ENCODE measurements around the gene STXBP1. TPM values are rescaled to one million over a fixed set of nuclear protein-coding genes. Genes with fewer than 3 reads are reported as not detected.
"Not testable (repeated sequence)": the region's sequence is repeated elsewhere in the genome, so short reads cannot be mapped to it uniquely, and the experiment has no call there.

STXBP1 gene
- total and polyA plus RNA-seq, 7 experiments from 2014 or later = 3.0 to 17.8 (median 13.5) TPM

- H3K27me3 Mint-ChIP-seq; DNase-seq; ATAC-seq; H3K4me3 Mint-ChIP-seq; intact Hi-C loops (cut with micrococcal nuclease); H3K4me3 ChIP-seq (ENCODE audit: low read length); H3K27ac Mint-ChIP-seq; H3K36me3 ChIP-seq (ENCODE audit: control insufficient read depth in 2 of 3, insufficient read depth in 3 of 3, low read length in 3 of 3); H3K9me3 Mint-ChIP-seq; H3K27ac ChIP-seq (ENCODE audit: low read depth, low read length); H3K4me1 ChIP-seq (ENCODE audit: control insufficient read depth in 2 of 2, insufficient read depth in 2 of 2, low read length in 2 of 2); H3K9me3 ChIP-seq (ENCODE audit: control insufficient read depth in 2 of 3, low read length in 3 of 3); H3K27me3 ChIP-seq (ENCODE audit: control insufficient read depth in 2 of 2, insufficient read depth in 2 of 2, low read length in 2 of 2); CTCF ChIA-PET; H3K36me3 Mint-ChIP-seq: not testable (repeated sequence)
- POLR2A ChIA-PET = interaction anchor here (0.5 to 1.2 kb wide), 3 partner anchors 20 to 1130 kb away, joined by 3 to 4 read pairs (median 3); no protein-coding TSS in a partner anchor
- H3K4me1 Mint-ChIP-seq = peaks cover 8 to 66% (median 10%) of the 10 kb centered on the region in 7 donors
These were observed 34.9 kb upstream of the STXBP1 start for GRCh38 chr9:127577194-127577593.

GRCh38 chr9:127578627-127578951 is 33.5 kb upstream of the STXBP1 start:
- peak overlapping the region in 3 of 9 donors; percentile 26 to 89 (median 61) for H3K27ac Mint-ChIP-seq
- ATAC-seq (peak; percentile 1), DNase-seq (no peak)
- H3K9me3 Mint-ChIP-seq = peaks cover 0 to 2% (median 0%) of the 10 kb centered on the region in 11 donors
- ChIA-PET CTCF (interaction anchor here (0.5 to 1.5 kb wide), 4 partner anchors 8 to 30 kb away, joined by 3 to 4 read pairs (median 4); no protein-coding TSS in a partner anchor), POLR2A (interaction anchor here (0.6 kb wide), 1 partner anchor 27 kb away, joined by 9 read pairs; no protein-coding TSS in a partner anchor)
- H3K36me3 Mint-ChIP-seq = peaks cover 0 to 2% (median 0%) of the 10 kb centered on the region in 5 donors
- H3K4me1 Mint-ChIP-seq = peaks cover 8 to 56% (median 10%) of the 10 kb centered on the region in 7 donors
- Histone ChIP-seq H3K36me3 (ENCODE audit: control insufficient read depth in 2 of 3, insufficient read depth in 3 of 3, low read length in 3 of 3) (no peaks in the 10 kb centered on the region), H3K27ac (ENCODE audit: low read depth, low read length) (no peak overlapping the region), H3K4me3 (ENCODE audit: low read length) (no peak overlapping the region), H3K27me3 (ENCODE audit: control insufficient read depth in 2 of 2, insufficient read depth in 2 of 2, low read length in 2 of 2) (no peaks in the 10 kb centered on the region), H3K9me3 (ENCODE audit: control insufficient read depth in 2 of 3, low read length in 3 of 3) (no peaks in the 10 kb centered on the region), H3K4me1 (ENCODE audit: control insufficient read depth in 2 of 2, insufficient read depth in 2 of 2, low read length in 2 of 2) (peaks cover 4 to 7% of the 10 kb centered on the region in 2 donors)
- H3K4me3 Mint-ChIP-seq = peak overlapping the region in 1 of 10 donors; percentile 83
- H3K27me3 Mint-ChIP-seq = no peaks in the 10 kb centered on the region
- intact Hi-C loops (cut with micrococcal nuclease) = no loop called here

GRCh38 chr9:127578952-127579853 is 32.9 kb upstream of the STXBP1 start:
- ATAC-seq (peak; percentile 95), DNase-seq (peak in 2 of 9 donors; percentile 43 to 76)
- Mint-ChIP-seq H3K27me3 (no peaks in the 10 kb centered on the region), H3K4me1 (peaks cover 8 to 54% (median 10%) of the 10 kb centered on the region in 7 donors), H3K36me3 (peaks cover 0 to 4% (median 0%) of the 10 kb centered on the region in 5 donors), H3K4me3 (peak overlapping the region in 3 of 10 donors; percentile 24 to 83 (median 44)), H3K27ac (peak overlapping the region in 3 of 9 donors; percentile 26 to 89 (median 61)), H3K9me3 (peaks cover 0 to 5% (median 0%) of the 10 kb centered on the region in 11 donors)
- CTCF ChIA-PET = interaction anchor here (0.5 to 1.5 kb wide), 3 partner anchors 8 to 29 kb away, joined by 3 to 4 read pairs (median 3); no protein-coding TSS in a partner anchor
- Histone ChIP-seq H3K36me3 (ENCODE audit: control insufficient read depth in 2 of 3, insufficient read depth in 3 of 3, low read length in 3 of 3) (no peaks in the 10 kb centered on the region), H3K4me1 (ENCODE audit: control insufficient read depth in 2 of 2, insufficient read depth in 2 of 2, low read length in 2 of 2) (peaks cover 4 to 7% of the 10 kb centered on the region in 2 donors), H3K4me3 (ENCODE audit: low read length) (no peak overlapping the region), H3K27me3 (ENCODE audit: control insufficient read depth in 2 of 2, insufficient read depth in 2 of 2, low read length in 2 of 2) (no peaks in the 10 kb centered on the region), H3K27ac (ENCODE audit: low read depth, low read length) (no peak overlapping the region), H3K9me3 (ENCODE audit: control insufficient read depth in 2 of 3, low read length in 3 of 3) (no peaks in the 10 kb centered on the region)
- POLR2A ChIA-PET = no interaction called here
- intact Hi-C loops (cut with micrococcal nuclease) = loop anchor here in 1 of 2 donors (1.0 kb wide), 1 partner anchor 9 kb away; no protein-coding TSS in a partner anchor

GRCh38 chr9:127580366-127580765 is 31.7 kb upstream of the STXBP1 start:
- Histone ChIP-seq H3K27me3 (ENCODE audit: control insufficient read depth in 2 of 2, insufficient read depth in 2 of 2, low read length in 2 of 2) (no peaks in the 10 kb centered on the region), H3K4me3 (ENCODE audit: low read length) (no peak overlapping the region), H3K9me3 (ENCODE audit: control insufficient read depth in 2 of 3, low read length in 3 of 3) (no peaks in the 10 kb centered on the region), H3K27ac (ENCODE audit: low read depth, low read length) (no peak overlapping the region), H3K36me3 (ENCODE audit: control insufficient read depth in 2 of 3, insufficient read depth in 3 of 3, low read length in 3 of 3) (no peaks in the 10 kb centered on the region), H3K4me1 (ENCODE audit: control insufficient read depth in 2 of 2, insufficient read depth in 2 of 2, low read length in 2 of 2) (peaks cover 4 to 7% of the 10 kb centered on the region in 2 donors)
- DNase-seq (no peak), ATAC-seq (no peak)
- POLR2A ChIA-PET = no interaction called here
- Mint-ChIP-seq H3K4me3 (no peak overlapping the region), H3K4me1 (peaks cover 8 to 45% (median 10%) of the 10 kb centered on the region in 7 donors), H3K27me3 (no peaks in the 10 kb centered on the region), H3K9me3 (peaks cover 0 to 5% (median 0%) of the 10 kb centered on the region in 11 donors), H3K36me3 (peaks cover 0 to 4% (median 0%) of the 10 kb centered on the region in 5 donors), H3K27ac (peak overlapping the region in 2 of 9 donors; percentile 9)
- CTCF ChIA-PET = no interaction called here
- intact Hi-C loops (cut with micrococcal nuclease) = no loop called here

- CTCF ChIA-PET = no interaction called here
- ATAC-seq = no peak
These were observed 31.1 kb upstream of the STXBP1 start for GRCh38 chr9:127580879-127581475.

GRCh38 chr9:127584474-127584805 is 27.6 kb upstream of the STXBP1 start:
- H3K4me3 ChIP-seq (ENCODE audit: low read length); H3K27ac ChIP-seq (ENCODE audit: low read depth, low read length); intact Hi-C loops (cut with micrococcal nuclease); H3K36me3 ChIP-seq (ENCODE audit: control insufficient read depth in 2 of 3, insufficient read depth in 3 of 3, low read length in 3 of 3); H3K9me3 Mint-ChIP-seq; H3K36me3 Mint-ChIP-seq; H3K4me3 Mint-ChIP-seq; H3K27me3 ChIP-seq (ENCODE audit: control insufficient read depth in 2 of 2, insufficient read depth in 2 of 2, low read length in 2 of 2); ATAC-seq; H3K27ac Mint-ChIP-seq; H3K4me1 ChIP-seq (ENCODE audit: control insufficient read depth in 2 of 2, insufficient read depth in 2 of 2, low read length in 2 of 2); DNase-seq; H3K9me3 ChIP-seq (ENCODE audit: control insufficient read depth in 2 of 3, low read length in 3 of 3): not testable (repeated sequence)
- ChIA-PET POLR2A (interaction anchor here (0.7 kb wide), 1 partner anchor 1234 kb away, joined by 3 read pairs; the partner anchor contains the start of gene ENDOG), CTCF (interaction anchor here (0.7 to 3.4 kb wide), 10 partner anchors 9 to 339 kb away, joined by 3 to 20 read pairs (median 5); no protein-coding TSS in a partner anchor)
- H3K4me1 Mint-ChIP-seq = peaks cover 0 to 25% (median 0%) of the 10 kb centered on the region in 7 donors
- H3K27me3 Mint-ChIP-seq = peaks cover 0 to 14% (median 0%) of the 10 kb centered on the region in 5 donors

More at GRCh38 chr9:127580879-127581475, 31.1 kb upstream of the STXBP1 start:
- H3K4me3 ChIP-seq (ENCODE audit: low read length) = no peak overlapping the region
- Mint-ChIP-seq H3K27ac (peak overlapping the region in 1 of 9 donors; percentile 46), H3K4me3 (peak overlapping the region in 1 of 10 donors; percentile 6), H3K9me3 (peaks cover 0 to 5% (median 0%) of the 10 kb centered on the region in 11 donors), H3K27me3 (no peaks in the 10 kb centered on the region), H3K36me3 (peaks cover 0 to 4% (median 0%) of the 10 kb centered on the region in 5 donors), H3K4me1 (peaks cover 8 to 42% (median 10%) of the 10 kb centered on the region in 7 donors)
- H3K27ac ChIP-seq (ENCODE audit: low read depth, low read length) = no peak overlapping the region
- no peaks in the 10 kb centered on the region for H3K36me3 ChIP-seq (ENCODE audit: control insufficient read depth in 2 of 3, insufficient read depth in 3 of 3, low read length in 3 of 3)
- POLR2A ChIA-PET = no interaction called here
- H3K9me3 ChIP-seq (ENCODE audit: control insufficient read depth in 2 of 3, low read length in 3 of 3) = no peaks in the 10 kb centered on the region
- no peak for DNase-seq
- intact Hi-C loops (cut with micrococcal nuclease) = no loop called here
- no peaks in the 10 kb centered on the region for H3K27me3 ChIP-seq (ENCODE audit: control insufficient read depth in 2 of 2, insufficient read depth in 2 of 2, low read length in 2 of 2)
- peaks cover 4 to 7% of the 10 kb centered on the region in 2 donors for H3K4me1 ChIP-seq (ENCODE audit: control insufficient read depth in 2 of 2, insufficient read depth in 2 of 2, low read length in 2 of 2)
